ENCODE data around the gene POP7.
"Not testable (repeated sequence)": the region's sequence is repeated elsewhere in the genome, so short reads cannot be mapped to it uniquely, and the experiment has no call there.

Gene POP7

DNA sequence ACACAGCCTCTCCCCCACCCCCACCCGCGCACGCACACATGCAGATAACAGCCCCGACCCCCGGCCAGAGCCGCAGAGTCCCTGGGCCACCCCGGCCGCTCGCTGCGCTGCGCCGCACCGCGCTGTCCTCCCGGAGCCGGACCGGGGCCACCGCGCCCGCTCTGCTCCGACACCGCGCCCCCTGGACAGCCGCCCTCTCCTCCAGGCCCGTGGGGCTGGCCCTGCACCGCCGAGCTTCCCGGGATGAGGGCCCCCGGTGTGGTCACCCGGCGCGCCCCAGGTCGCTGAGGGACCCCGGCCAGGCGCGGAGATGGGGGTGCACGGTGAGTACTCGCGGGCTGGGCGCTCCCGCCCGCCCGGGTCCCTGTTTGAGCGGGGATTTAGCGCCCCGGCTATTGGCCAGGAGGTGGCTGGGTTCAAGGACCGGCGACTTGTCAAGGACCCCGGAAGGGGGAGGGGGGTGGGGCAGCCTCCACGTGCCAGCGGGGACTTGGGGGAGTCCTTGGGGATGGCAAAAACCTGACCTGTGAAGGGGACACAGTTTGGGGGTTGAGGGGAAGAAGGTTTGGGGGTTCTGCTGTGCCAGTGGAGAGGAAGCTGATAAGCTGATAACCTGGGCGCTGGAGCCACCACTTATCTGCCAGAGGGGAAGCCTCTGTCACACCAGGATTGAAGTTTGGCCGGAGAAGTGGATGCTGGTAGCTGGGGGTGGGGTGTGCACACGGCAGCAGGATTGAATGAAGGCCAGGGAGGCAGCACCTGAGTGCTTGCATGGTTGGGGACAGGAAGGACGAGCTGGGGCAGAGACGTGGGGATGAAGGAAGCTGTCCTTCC is 15.0 kb downstream of the POP7 start:
- Histone ChIP-seq H3K9ac (no peak overlapping the region), H3K27me3 (ENCODE audit: insufficient read depth, low read depth) (peaks cover 72% of the 10 kb centered on the region), H3K4me1 (ENCODE audit: low read depth, poor library complexity, severe bottlenecking) (no peaks in the 10 kb centered on the region), H2AFZ (ENCODE audit: low read depth) (no peak overlapping the region), H3K36me3 (ENCODE audit: insufficient read depth) (no peaks in the 10 kb centered on the region), H3K4me3 (IDR thresholded peaks at IDR 0.05; ENCODE audit: insufficient read depth, low read depth, low read length) (no peak overlapping the region), H4K20me1 (ENCODE audit: insufficient read depth) (no peaks in the 10 kb centered on the region), H3K79me2 (ENCODE audit: insufficient read depth, low read depth) (no peaks in the 10 kb centered on the region), H3K27ac (no peak overlapping the region), H3K4me2 (no peak overlapping the region)
- TF ChIP-seq, protein P1, sequence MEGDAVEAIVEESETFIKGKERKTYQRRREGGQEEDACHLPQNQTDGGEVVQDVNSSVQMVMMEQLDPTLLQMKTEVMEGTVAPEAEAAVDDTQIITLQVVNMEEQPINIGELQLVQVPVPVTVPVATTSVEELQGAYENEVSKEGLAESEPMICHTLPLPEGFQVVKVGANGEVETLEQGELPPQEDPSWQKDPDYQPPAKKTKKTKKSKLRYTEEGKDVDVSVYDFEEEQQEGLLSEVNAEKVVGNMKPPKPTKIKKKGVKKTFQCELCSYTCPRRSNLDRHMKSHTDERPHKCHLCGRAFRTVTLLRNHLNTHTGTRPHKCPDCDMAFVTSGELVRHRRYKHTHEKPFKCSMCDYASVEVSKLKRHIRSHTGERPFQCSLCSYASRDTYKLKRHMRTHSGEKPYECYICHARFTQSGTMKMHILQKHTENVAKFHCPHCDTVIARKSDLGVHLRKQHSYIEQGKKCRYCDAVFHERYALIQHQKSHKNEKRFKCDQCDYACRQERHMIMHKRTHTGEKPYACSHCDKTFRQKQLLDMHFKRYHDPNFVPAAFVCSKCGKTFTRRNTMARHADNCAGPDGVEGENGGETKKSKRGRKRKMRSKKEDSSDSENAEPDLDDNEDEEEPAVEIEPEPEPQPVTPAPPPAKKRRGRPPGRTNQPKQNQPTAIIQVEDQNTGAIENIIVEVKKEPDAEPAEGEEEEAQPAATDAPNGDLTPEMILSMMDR (conservative IDR thresholded peaks at IDR 0.05; ENCODE audit: low read depth, low read length) = no peak

DNA sequence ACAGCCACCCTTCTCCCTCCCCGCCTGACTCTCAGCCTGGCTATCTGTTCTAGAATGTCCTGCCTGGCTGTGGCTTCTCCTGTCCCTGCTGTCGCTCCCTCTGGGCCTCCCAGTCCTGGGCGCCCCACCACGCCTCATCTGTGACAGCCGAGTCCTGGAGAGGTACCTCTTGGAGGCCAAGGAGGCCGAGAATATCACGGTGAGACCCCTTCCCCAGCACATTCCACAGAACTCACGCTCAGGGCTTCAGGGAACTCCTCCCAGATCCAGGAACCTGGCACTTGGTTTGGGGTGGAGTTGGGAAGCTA is 15.5 kb downstream of the POP7 start:
- H3K36me3 ChIP-seq (ENCODE audit: insufficient read depth) = no peaks in the 10 kb centered on the region

DNA sequence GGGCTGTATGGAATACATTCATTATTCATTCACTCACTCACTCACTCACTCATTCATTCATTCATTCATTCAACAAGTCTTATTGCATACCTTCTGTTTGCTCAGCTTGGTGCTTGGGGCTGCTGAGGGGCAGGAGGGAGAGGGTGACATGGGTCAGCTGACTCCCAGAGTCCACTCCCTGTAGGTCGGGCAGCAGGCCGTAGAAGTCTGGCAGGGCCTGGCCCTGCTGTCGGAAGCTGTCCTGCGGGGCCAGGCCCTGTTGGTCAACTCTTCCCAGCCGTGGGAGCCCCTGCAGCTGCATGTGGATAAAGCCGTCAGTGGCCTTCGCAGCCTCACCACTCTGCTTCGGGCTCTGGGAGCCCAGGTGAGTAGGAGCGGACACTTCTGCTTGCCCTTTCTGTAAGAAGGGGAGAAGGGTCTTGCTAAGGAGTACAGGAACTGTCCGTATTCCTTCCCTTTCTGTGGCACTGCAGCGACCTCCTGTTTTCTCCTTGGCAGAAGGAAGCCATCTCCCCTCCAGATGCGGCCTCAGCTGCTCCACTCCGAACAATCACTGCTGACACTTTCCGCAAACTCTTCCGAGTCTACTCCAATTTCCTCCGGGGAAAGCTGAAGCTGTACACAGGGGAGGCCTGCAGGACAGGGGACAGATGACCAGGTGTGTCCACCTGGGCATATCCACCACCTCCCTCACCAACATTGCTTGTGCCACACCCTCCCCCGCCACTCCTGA is 16.7 kb downstream of the POP7 start:
- no peak overlapping the region for H3K27ac ChIP-seq
- H3K4me2 ChIP-seq = no peak overlapping the region
- H2AFZ ChIP-seq (ENCODE audit: low read depth) = no peak overlapping the region
- H3K27me3 ChIP-seq (ENCODE audit: insufficient read depth, low read depth) = peaks cover 84% of the 10 kb centered on the region
- H3K4me3 ChIP-seq (IDR thresholded peaks at IDR 0.05; ENCODE audit: insufficient read depth, low read depth, low read length) = no peak overlapping the region
- TF ChIP-seq, protein P1 (conservative IDR thresholded peaks at IDR 0.05; ENCODE audit: low read depth, low read length) = no peak
- no peaks in the 10 kb centered on the region for H3K4me1 ChIP-seq (ENCODE audit: low read depth, poor library complexity, severe bottlenecking)
- H3K9ac ChIP-seq = no peak overlapping the region
- H3K79me2 ChIP-seq (ENCODE audit: insufficient read depth, low read depth) = no peaks in the 10 kb centered on the region
- no peaks in the 10 kb centered on the region for H4K20me1 ChIP-seq (ENCODE audit: insufficient read depth)
- H3K36me3 ChIP-seq (ENCODE audit: insufficient read depth) = no peaks in the 10 kb centered on the region

More for the DNA sequence above, 15.5 kb downstream of the POP7 start:
- Histone ChIP-seq H4K20me1 (ENCODE audit: insufficient read depth) (no peaks in the 10 kb centered on the region), H3K79me2 (ENCODE audit: insufficient read depth, low read depth) (no peaks in the 10 kb centered on the region), H3K4me1 (ENCODE audit: low read depth, poor library complexity, severe bottlenecking) (no peaks in the 10 kb centered on the region), H2AFZ (ENCODE audit: low read depth) (no peak overlapping the region), H3K4me3 (IDR thresholded peaks at IDR 0.05; ENCODE audit: insufficient read depth, low read depth, low read length) (no peak overlapping the region), H3K27ac (no peak overlapping the region), H3K4me2 (no peak overlapping the region), H3K9ac (no peak overlapping the region), H3K27me3 (ENCODE audit: insufficient read depth, low read depth) (peaks cover 77% of the 10 kb centered on the region)
- TF ChIP-seq, protein P1 (conservative IDR thresholded peaks at IDR 0.05; ENCODE audit: low read depth, low read length) = no peak

DNA sequence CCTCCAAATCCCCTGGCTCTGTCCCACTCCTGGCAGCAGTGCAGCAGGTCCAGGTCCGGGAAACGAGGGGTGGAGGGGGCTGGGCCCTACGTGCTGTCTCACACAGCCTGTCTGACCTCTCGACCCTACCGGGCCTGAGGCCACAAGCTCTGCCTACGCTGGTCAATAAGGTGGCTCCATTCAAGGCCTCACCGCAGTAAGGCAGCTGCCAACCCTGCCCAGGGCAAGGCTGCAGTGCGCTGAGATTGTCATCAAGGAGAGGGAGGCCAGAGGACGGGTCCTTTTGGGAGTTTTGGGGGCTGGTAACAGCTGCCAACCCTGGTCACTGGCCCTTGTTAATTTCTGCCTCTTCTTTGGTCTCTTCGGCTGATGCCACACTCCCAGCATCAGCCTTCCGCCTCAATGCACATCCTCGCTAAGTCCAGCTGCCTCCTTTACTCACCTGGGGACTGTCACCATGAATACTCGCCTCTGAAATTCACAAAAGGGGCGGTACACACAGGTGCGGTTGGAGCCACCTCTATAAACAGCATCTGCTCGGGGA is 17.9 kb downstream of the POP7 start:
- Histone ChIP-seq H3K79me2 (ENCODE audit: insufficient read depth, low read depth) (no peaks in the 10 kb centered on the region), H3K4me3 (IDR thresholded peaks at IDR 0.05; ENCODE audit: insufficient read depth, low read depth, low read length) (no peak overlapping the region), H3K9ac (no peak overlapping the region), H3K27me3 (ENCODE audit: insufficient read depth, low read depth) (peaks cover 90% of the 10 kb centered on the region), H3K4me1 (ENCODE audit: low read depth, poor library complexity, severe bottlenecking) (no peaks in the 10 kb centered on the region), H4K20me1 (ENCODE audit: insufficient read depth) (no peaks in the 10 kb centered on the region), H2AFZ (ENCODE audit: low read depth) (no peak overlapping the region), H3K36me3 (ENCODE audit: insufficient read depth) (no peaks in the 10 kb centered on the region), H3K4me2 (no peak overlapping the region), H3K27ac (no peak overlapping the region)
- TF ChIP-seq, protein P1 (conservative IDR thresholded peaks at IDR 0.05; ENCODE audit: low read depth, low read length) = no peak

DNA sequence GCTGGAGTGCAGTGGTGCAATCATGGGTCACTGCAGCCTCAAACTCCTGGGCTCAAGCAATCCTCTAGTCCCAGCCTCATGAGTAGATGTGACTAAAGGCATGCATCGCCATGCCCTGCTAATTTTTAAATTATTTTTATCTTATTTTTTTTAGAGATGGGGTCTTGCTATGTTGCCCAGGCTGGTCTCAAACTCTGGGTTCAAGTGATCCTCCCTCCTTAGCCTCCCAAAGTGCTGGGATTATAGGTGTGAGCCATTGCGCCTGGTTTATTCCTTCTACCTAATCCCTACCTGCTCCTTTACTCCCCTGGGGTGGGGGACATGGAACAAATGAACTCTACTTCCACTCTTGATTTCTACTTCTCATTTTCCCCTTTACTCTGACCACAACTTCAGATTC is 18.4 kb downstream of the POP7 start:
- not testable (repeated sequence) for H4K20me1 ChIP-seq (ENCODE audit: insufficient read depth); H3K9ac ChIP-seq; H3K27ac ChIP-seq; H3K4me1 ChIP-seq (ENCODE audit: low read depth, poor library complexity, severe bottlenecking); H3K79me2 ChIP-seq (ENCODE audit: insufficient read depth, low read depth); H2AFZ ChIP-seq (ENCODE audit: low read depth); H3K36me3 ChIP-seq (ENCODE audit: insufficient read depth); H3K4me3 ChIP-seq (IDR thresholded peaks at IDR 0.05; ENCODE audit: insufficient read depth, low read depth, low read length); H3K4me2 ChIP-seq
- peaks cover 90% of the 10 kb centered on the region for H3K27me3 ChIP-seq (ENCODE audit: insufficient read depth, low read depth)
